ENCODE results near the gene CEACAM16.

- no peak for TF ChIP-seq CTCF (conservative IDR thresholded peaks at IDR 0.05; ENCODE audit: low read depth, low read length)
- TF ChIP-seq EZH2phosphoT487 (IDR thresholded peaks at IDR 0.05; ENCODE audit: borderline replicate concordance, low read length): no peak
Measured at GRCh38 chr19:44749994-44750393, 51.0 kb downstream of the CEACAM16 start.

Measured in PC-3 (cell line).